Measurements from ENCODE around the gene P2RX1. TPM values are rescaled to one million over a fixed set of nuclear protein-coding genes. Genes with fewer than 3 reads are reported as not detected.

P2RX1 gene
- total RNA-seq, 1 experiment from 2014 or later = 0.10 TPM

DNA sequence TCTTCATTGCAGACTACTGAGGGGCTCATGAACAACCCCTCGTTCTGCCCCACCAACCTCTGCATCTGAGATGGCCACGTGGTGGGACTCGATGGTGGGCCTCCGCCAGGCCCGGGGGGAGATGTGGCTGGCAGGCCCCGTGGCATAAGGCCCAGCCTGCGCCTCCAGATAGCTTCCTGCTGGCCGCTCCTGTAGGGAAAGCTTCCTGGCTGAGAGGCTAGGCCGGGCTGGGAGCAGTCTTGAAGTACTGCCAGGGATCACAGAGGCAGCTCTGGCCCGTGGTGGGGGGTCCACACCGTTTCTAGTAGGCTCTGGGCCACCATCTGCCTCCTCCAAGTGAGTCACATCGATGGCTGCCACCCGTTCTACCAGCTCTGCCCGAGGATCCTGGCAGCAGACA lies 31.0 kb downstream of the P2RX1 start:
- DNase-seq = no peak
- no peak overlapping the region for H3K4me3 ChIP-seq (ENCODE audit: insufficient read depth, low read depth, low read length)
- H3K36me3 ChIP-seq (replicated peaks; ENCODE audit: control insufficient read depth, insufficient read depth, low read length) = peaks cover 4% of the 10 kb centered on the region; the same call in 1 of the 2 replicates
- H3K27me3 ChIP-seq (ENCODE audit: control insufficient read depth, insufficient read depth, low read length) = no peaks in the 10 kb centered on the region

DNA sequence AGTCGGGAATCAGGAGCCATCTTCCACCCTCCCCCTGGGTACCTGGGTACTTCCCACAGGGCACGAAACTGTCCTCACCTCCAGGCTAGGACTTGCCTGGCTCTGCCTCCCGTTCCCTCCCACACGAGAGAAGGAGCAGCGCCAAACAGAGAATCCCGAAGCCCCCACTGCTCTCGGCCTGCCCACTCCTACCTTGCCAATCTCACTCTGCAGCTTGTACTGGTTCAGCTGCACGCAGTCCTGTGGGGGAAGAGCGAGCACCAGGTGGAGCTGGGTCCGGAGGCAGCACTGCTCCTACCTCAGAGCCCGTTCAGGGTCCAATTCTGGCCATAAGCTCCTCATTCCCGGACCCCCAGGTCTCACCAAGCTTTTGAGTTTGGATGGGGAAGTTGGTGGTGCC lies 32.1 kb downstream of the P2RX1 start:
- no peaks in the 10 kb centered on the region for H3K27me3 ChIP-seq (ENCODE audit: control insufficient read depth, insufficient read depth, low read length)
- H3K4me3 ChIP-seq (ENCODE audit: insufficient read depth, low read depth, low read length) = no peak overlapping the region
- DNase-seq = no peak
- H3K36me3 ChIP-seq (replicated peaks; ENCODE audit: control insufficient read depth, insufficient read depth, low read length) = peaks cover 4% of the 10 kb centered on the region; the same call in 1 of the 2 replicates

DNA sequence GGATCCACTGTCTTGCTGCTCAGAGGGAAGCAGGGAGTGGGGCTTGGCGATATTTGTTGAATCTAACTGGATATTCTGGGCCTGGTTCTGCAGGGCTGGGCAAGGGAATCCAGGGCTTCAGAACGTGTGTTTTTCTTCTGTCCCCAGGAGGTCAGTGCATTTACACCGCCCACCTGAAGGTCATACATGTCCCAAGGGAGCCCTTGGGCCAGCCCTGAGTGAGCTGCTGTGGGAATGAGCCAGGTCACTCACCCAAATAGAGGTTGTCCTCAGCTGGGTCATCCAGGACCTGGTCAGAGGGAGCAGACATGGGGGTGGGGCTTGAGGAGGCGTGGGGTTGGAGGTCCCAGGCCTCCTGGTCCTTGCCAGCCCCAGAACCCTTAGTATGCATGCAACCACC lies 34.0 kb downstream of the P2RX1 start:
- no peaks in the 10 kb centered on the region for H3K27me3 ChIP-seq (ENCODE audit: control insufficient read depth, insufficient read depth, low read length)
- no peak for DNase-seq

GRCh38 chr17:3880983-3881382 lies 35.3 kb downstream of the P2RX1 start:
- Histone ChIP-seq H3K27me3 (ENCODE audit: control insufficient read depth, insufficient read depth, low read length) (no peaks in the 10 kb centered on the region), H3K4me3 (ENCODE audit: insufficient read depth, low read depth, low read length) (no peak overlapping the region), H3K36me3 (replicated peaks; ENCODE audit: control insufficient read depth, insufficient read depth, low read length) (peaks cover 4% of the 10 kb centered on the region)
- DNase-seq = no peak

More for the DNA sequence above, 34.0 kb downstream of the P2RX1 start:
- no peak overlapping the region for H3K4me3 ChIP-seq (ENCODE audit: insufficient read depth, low read depth, low read length)
- H3K36me3 ChIP-seq (replicated peaks; ENCODE audit: control insufficient read depth, insufficient read depth, low read length) = peaks cover 4% of the 10 kb centered on the region

DNA sequence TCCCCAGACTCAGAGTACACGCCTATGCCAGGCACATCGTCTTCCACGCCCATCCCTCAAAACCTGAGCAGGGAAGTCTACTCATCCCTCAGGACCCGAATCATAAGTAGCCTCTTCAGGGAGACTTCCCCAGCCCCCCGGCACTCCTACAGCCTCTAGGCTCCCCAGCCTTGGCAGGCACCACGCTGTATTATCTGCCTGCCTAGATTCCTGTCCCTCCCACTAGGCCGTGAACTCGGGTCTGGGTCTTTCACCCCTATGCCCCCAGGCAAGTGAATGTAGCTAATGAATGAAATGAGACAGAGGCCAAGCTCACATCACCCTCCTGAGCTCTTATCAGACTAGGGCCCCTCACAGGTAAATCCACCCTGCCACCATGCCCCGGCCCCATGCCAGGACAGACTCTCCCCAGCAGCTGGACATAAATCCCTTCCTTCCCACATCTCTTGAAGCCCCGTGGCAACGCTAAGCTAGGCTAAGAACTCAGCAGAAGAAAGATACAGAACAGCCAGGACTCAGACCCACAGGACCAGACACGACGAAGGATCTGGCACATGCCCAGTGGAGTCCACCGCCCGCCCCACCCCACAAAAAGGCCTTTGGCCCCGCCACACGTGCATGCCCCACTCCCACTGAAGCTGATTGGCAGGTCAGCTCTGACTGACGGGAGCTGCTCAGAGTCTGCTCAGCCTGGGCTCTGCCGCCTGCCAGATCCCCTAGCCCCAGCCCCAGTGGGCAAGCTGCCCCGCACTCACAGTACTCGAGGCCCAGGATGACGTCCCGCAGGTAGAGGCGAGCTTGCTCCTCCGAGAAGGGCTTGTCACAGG lies 36.5 kb downstream of the P2RX1 start:
- Histone ChIP-seq H3K27me3 (ENCODE audit: control insufficient read depth, insufficient read depth, low read length) (no peaks in the 10 kb centered on the region), H3K4me3 (ENCODE audit: insufficient read depth, low read depth, low read length) (no peak overlapping the region), H3K36me3 (replicated peaks; ENCODE audit: control insufficient read depth, insufficient read depth, low read length) (peaks cover 1% of the 10 kb centered on the region)
- no peak for DNase-seq

- DNase-seq = no peak
- H3K4me3 ChIP-seq (ENCODE audit: insufficient read depth, low read depth, low read length) = no peak overlapping the region
Observed at GRCh38 chr17:3879186-3879585, 37.1 kb downstream of the P2RX1 start.

GRCh38 chr17:3877220-3877619 lies 39.0 kb downstream of the P2RX1 start:
- no peak for DNase-seq
- H3K4me3 ChIP-seq (ENCODE audit: insufficient read depth, low read depth, low read length) = no peak overlapping the region
- peaks cover 3% of the 10 kb centered on the region for H3K36me3 ChIP-seq (replicated peaks; ENCODE audit: control insufficient read depth, insufficient read depth, low read length)
- H3K27me3 ChIP-seq (ENCODE audit: control insufficient read depth, insufficient read depth, low read length) = no peaks in the 10 kb centered on the region

More at GRCh38 chr17:3879186-3879585, 37.1 kb downstream of the P2RX1 start:
- Histone ChIP-seq H3K36me3 (replicated peaks; ENCODE audit: control insufficient read depth, insufficient read depth, low read length) (no peaks in the 10 kb centered on the region; the same call in none of the 2 replicates), H3K27me3 (ENCODE audit: control insufficient read depth, insufficient read depth, low read length) (no peaks in the 10 kb centered on the region)

- no peak overlapping the region for H3K4me3 ChIP-seq (ENCODE audit: insufficient read depth, low read depth, low read length)
- DNase-seq = no peak
- no peaks in the 10 kb centered on the region for H3K27me3 ChIP-seq (ENCODE audit: control insufficient read depth, insufficient read depth, low read length)
- H3K36me3 ChIP-seq (replicated peaks; ENCODE audit: control insufficient read depth, insufficient read depth, low read length) = peaks cover 6% of the 10 kb centered on the region
Observed at GRCh38 chr17:3875317-3875716, 40.9 kb downstream of the P2RX1 start.

DNA sequence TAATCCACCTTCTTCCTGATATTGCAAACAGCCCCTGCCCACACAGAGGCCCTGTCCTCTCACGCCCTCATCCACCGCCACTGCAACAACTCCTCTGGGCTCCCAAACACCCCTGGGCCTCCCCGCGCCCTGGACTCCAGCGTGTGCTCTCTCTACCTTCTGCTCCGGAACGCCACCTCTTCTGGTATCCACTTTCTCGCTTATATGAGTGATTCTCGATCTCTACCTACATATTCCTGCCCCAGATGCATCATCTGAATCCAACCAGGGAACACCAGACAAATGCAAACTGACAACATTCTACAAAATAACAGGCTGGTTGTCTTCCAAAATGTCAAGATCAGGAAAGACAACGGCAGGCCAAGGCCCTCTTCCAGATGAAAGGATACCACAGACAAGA lies 42.4 kb downstream of the P2RX1 start:
- Histone ChIP-seq H3K4me3 (ENCODE audit: insufficient read depth, low read depth, low read length) (no peak overlapping the region), H3K36me3 (replicated peaks; ENCODE audit: control insufficient read depth, insufficient read depth, low read length) (peaks cover 6% of the 10 kb centered on the region), H3K27me3 (ENCODE audit: control insufficient read depth, insufficient read depth, low read length) (no peaks in the 10 kb centered on the region)
- no peak for DNase-seq

DNA sequence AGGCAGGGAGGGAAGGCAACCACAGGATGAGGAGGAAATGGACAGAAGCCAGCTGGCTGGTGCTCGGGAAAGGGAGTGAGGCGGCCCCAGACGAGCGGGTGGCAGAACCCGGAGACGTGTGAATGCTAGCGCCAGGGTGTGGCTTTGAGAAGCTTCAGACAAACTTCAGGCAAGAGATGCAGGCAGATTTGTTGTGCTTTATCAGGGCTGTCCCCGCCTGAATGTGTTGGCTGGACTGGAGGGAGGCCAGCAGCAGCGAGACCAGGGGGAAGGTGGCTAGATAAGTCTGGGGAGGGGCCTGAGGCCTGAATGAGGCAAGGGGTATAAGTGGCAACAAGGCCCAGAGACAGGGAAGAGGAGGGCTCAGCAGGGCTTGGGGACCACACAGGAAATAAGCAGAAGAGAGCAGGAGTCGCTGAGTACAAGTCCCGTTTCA lies 45.4 kb downstream of the P2RX1 start:
- no peak overlapping the region for H3K4me3 ChIP-seq (ENCODE audit: insufficient read depth, low read depth, low read length)
- no peak for DNase-seq
- peaks cover 6% of the 10 kb centered on the region for H3K36me3 ChIP-seq (replicated peaks; ENCODE audit: control insufficient read depth, insufficient read depth, low read length)
- H3K27me3 ChIP-seq (ENCODE audit: control insufficient read depth, insufficient read depth, low read length) = no peaks in the 10 kb centered on the region

DNA sequence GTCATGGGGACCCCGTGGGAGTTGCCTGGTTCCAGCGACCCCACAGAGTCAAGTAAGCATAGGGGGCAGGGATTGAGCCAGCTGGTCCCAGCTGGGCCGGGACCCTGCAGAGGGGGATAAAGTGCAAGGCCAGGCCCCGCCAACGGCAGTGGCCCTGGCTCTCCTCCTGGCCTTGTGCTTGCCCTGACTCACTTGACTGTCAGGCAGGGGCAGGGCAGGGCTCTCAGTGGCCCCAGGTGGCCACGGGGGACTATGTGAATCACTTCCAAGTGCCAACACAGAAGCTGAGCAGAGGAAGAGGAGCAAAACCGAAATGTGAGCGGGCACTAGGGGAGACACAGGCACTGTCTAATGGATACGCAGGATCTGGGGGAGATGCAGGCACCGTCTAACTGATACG lies 48.7 kb downstream of the P2RX1 start:
- DNase-seq = no peak
- Histone ChIP-seq H3K27me3 (ENCODE audit: control insufficient read depth, insufficient read depth, low read length) (no peaks in the 10 kb centered on the region), H3K36me3 (replicated peaks; ENCODE audit: control insufficient read depth, insufficient read depth, low read length) (peaks cover 4% of the 10 kb centered on the region; the same call in 1 of the 2 replicates), H3K4me3 (ENCODE audit: insufficient read depth, low read depth, low read length) (no peak overlapping the region)

GRCh38 chr17:3867106-3867505 lies 49.2 kb downstream of the P2RX1 start:
- Histone ChIP-seq H3K36me3 (replicated peaks; ENCODE audit: control insufficient read depth, insufficient read depth, low read length) (peaks cover 2% of the 10 kb centered on the region; the same call in 1 of the 2 replicates), H3K4me3 (ENCODE audit: insufficient read depth, low read depth, low read length) (no peak overlapping the region), H3K27me3 (ENCODE audit: control insufficient read depth, insufficient read depth, low read length) (no peaks in the 10 kb centered on the region)
- no peak for DNase-seq

DNA sequence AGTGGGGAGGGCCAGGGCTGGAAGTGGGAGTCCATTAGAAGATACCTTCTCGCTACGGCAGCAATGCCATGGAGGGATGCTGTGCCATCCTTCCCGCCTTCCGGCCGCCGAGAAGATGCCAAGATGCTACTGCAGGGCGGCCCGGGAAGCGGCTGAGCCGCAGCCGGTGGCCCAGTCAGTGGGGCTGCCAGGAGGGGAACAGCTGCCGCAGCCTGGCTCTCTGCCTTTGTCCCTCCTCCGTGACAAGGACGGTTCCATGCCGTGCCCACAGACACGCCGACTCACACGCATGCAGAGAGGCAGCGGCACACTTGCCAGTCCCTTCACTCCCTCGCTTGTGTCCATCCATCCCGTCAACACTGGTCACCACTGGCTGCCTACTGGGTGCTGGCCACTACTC lies 50.0 kb downstream of the P2RX1 start:
- Histone ChIP-seq H3K27me3 (ENCODE audit: control insufficient read depth, insufficient read depth, low read length) (no peaks in the 10 kb centered on the region), H3K36me3 (replicated peaks; ENCODE audit: control insufficient read depth, insufficient read depth, low read length) (peaks cover 1% of the 10 kb centered on the region), H3K4me3 (ENCODE audit: insufficient read depth, low read depth, low read length) (no peak overlapping the region)
- no peak for DNase-seq

DNA sequence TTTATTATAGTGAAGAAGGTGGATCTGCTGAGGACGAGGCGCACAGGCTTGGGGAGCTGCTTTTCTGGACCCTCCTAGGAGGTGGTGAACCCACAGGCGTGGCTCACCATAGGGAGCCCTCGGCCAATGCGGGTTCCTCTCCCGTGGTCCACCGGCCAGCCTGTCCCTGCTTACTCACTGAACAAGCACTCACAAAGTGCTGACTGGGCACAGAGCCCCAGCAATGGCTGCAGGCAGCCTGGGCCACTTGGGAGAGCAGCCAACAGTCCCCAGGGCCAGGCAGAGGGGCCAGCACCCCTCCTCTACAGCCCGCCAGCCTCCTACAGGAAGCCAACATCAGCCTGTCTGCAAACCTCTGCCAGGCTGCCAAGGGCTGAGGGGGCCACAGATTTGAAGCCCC lies 51.1 kb downstream of the P2RX1 start:
- Histone ChIP-seq H3K4me3 (ENCODE audit: insufficient read depth, low read depth, low read length) (no peak overlapping the region), H3K36me3 (replicated peaks; ENCODE audit: control insufficient read depth, insufficient read depth, low read length) (peaks cover 4% of the 10 kb centered on the region), H3K27me3 (ENCODE audit: control insufficient read depth, insufficient read depth, low read length) (no peaks in the 10 kb centered on the region)
- no peak for DNase-seq

- Histone ChIP-seq H3K27me3 (ENCODE audit: control insufficient read depth, insufficient read depth, low read length) (no peaks in the 10 kb centered on the region), H3K36me3 (replicated peaks; ENCODE audit: control insufficient read depth, insufficient read depth, low read length) (peaks cover 4% of the 10 kb centered on the region), H3K4me3 (ENCODE audit: insufficient read depth, low read depth, low read length) (no peak overlapping the region)
- DNase-seq = no peak
Observed at GRCh38 chr17:3864534-3864933, 51.7 kb downstream of the P2RX1 start.

All from H7 (cell line).